GM06990 (cell line): Measurements from ENCODE around the gene MT4.

Source experiments
- DNase-seq: peaks from one replicate; pipeline ENCODE4 v3.0.0-alpha.2; 2011; ENCODE audit not compliant: insufficient read length; ENCODE audit errors: extremely low read depth
- H3K27me3 ChIP-seq: replicated peaks from 2 replicates; pipeline ENCODE4 v1.6.0; 2011; ENCODE audit warnings: low read length; ENCODE audit not compliant: control insufficient read depth, insufficient read depth
- H3K36me3 ChIP-seq: 2 replicates; pipeline ENCODE4 v1.5.1; 2011; ENCODE audit warnings: low read length; ENCODE audit not compliant: control insufficient read depth, insufficient read depth
- H3K4me3 ChIP-seq: replicated peaks from 2 replicates; pipeline ENCODE4 v1.5.1; 2011; ENCODE audit warnings: low read depth, mild to moderate bottlenecking, control low read depth, low read length
- TF ChIP-seq, protein P1 (sequence below): IDR thresholded peaks from 2 replicates; pipeline ENCODE4 v1.5.1; 2011; ENCODE audit warnings: low read length, control low read depth, mild to moderate bottlenecking, inconsistent platforms; ENCODE audit not compliant: insufficient read depth, poor library complexity, severe bottlenecking

MT4 gene

GRCh38 chr16:56614549-56614991 lies 49.7 kb downstream of the MT4 start:
- no peaks in the 10 kb centered on the region; the same call in 1 of the 2 replicates for H3K27me3 ChIP-seq
- H3K4me3 ChIP-seq: no peak overlapping the region
- H3K36me3 ChIP-seq: no peaks in the 10 kb centered on the region
- no peak for DNase-seq
- TF ChIP-seq, protein P1, sequence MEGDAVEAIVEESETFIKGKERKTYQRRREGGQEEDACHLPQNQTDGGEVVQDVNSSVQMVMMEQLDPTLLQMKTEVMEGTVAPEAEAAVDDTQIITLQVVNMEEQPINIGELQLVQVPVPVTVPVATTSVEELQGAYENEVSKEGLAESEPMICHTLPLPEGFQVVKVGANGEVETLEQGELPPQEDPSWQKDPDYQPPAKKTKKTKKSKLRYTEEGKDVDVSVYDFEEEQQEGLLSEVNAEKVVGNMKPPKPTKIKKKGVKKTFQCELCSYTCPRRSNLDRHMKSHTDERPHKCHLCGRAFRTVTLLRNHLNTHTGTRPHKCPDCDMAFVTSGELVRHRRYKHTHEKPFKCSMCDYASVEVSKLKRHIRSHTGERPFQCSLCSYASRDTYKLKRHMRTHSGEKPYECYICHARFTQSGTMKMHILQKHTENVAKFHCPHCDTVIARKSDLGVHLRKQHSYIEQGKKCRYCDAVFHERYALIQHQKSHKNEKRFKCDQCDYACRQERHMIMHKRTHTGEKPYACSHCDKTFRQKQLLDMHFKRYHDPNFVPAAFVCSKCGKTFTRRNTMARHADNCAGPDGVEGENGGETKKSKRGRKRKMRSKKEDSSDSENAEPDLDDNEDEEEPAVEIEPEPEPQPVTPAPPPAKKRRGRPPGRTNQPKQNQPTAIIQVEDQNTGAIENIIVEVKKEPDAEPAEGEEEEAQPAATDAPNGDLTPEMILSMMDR: no peak

DNA sequence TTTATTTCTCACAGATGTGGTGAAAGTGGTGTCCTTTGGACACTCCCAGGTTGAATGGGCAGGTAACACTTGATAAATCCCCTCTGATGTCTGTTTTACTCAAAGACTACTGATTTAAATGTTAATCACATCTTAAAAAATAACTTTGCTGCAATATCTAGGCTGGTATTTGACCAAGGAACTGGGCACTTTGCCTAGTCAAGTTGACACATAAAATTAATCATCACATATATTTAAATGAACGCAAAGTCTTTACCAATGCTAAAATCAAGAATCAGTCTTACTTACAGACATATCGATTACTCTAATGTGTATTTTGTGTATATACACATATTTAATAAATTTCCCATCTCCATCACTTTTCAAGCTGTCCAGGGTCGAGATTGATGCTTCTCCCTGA lies 50.5 kb downstream of the MT4 start:
- TF ChIP-seq, protein P1: no peak
- H3K27me3 ChIP-seq: no peaks in the 10 kb centered on the region; the same call in 1 of the 2 replicates

GRCh38 chr16:56616608-56617211 lies 51.8 kb downstream of the MT4 start:
- H3K27me3 ChIP-seq: no peaks in the 10 kb centered on the region; the same call in 1 of the 2 replicates
- H3K36me3 ChIP-seq: no peaks in the 10 kb centered on the region
- no peak overlapping the region for H3K4me3 ChIP-seq
- TF ChIP-seq, protein P1: no peak
- DNase-seq: no peak

More for the DNA sequence above, 50.5 kb downstream of the MT4 start:
- Histone ChIP-seq H3K36me3 (no peaks in the 10 kb centered on the region), H3K4me3 (no peak overlapping the region)
- DNase-seq: no peak

DNA sequence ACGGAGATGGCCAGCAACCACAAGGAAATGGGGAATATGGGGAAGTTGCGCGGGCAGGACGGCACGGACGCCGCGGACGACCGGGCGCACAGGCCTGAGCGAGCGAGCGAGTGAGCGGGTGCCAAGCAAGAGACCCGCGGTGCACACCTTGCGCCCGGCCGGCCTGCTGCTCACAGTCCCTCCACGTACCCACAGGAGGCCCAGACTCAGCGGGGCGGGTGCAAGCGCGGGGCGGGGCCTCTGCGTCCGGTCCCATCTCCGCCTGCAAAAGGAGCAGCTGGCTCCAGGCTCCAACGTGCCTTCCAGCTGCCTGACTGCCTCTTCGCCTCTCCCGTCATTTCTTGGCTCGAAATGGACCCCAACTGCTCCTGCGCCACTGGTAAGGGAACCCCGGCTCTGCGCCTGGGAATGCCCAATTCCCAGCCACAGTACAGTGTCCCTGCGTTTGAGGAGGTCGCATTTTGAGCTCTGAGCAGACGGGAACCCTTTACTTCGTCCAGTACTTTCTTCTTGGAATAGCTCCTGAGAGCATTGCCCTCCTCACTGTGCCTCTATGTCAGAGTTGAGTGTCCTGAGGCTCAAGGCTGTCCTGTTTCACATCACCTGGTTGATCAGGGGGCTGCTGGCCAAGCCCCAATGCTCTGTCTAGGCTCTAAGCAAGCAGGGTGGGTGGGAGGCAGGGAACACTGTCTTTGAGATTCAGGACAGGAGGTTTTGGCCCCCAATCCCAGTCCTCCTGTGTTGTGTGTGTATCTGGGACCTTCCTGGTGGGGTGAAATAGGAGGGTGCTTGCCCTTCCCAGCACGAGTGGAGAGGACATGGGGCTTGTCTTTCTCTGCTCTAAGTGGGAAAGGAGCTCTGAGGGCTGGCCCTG lies 52.6 kb downstream of the MT4 start:
- Histone ChIP-seq H3K36me3 (no peaks in the 10 kb centered on the region), H3K4me3 (no peak overlapping the region), H3K27me3 (no peaks in the 10 kb centered on the region; the same call in 1 of the 2 replicates)
- no peak for DNase-seq
- TF ChIP-seq, protein P1: no peak

DNA sequence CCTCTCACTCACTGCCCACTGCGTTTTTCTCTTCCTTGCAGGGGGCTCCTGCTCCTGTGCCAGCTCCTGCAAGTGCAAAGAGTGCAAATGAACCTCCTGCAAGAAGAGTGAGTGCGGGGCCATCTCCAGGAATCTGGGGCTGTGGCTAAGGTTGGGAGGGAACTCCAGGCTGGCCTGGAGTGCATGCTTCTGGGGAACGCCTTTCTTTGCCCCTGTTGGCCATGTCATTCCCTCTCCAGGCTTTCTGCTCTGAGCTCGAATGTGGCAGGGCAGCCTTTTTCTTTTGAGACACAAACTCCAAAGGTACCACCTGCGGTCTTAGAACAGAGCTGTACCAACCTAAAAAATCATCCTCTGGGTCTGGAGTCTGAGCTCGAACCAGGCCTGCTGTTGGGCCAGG lies 53.3 kb downstream of the MT4 start:
- no peaks in the 10 kb centered on the region for H3K36me3 ChIP-seq
- no peaks in the 10 kb centered on the region; the same call in 1 of the 2 replicates for H3K27me3 ChIP-seq
- H3K4me3 ChIP-seq: no peak overlapping the region
- no peak for DNase-seq
- TF ChIP-seq, protein P1: no peak
